Medulla oblongata (tissue), 1 donor: ENCODE measurements around the gene AZIN2.
"Not testable (repeated sequence)": the region's sequence is repeated elsewhere in the genome, so short reads cannot be mapped to it uniquely, and the experiment has no call there.

ENCODE experiments used
- DNase-seq: peaks from one replicate; pipeline ENCODE4 v3.0.0-alpha.2; 2015; ENCODE audit errors: extremely low spot score

The AZIN2 gene

GRCh38 chr1:33057095-33057494 is 23.9 kb upstream of the AZIN2 start:
- DNase-seq, result no peak

DNA sequence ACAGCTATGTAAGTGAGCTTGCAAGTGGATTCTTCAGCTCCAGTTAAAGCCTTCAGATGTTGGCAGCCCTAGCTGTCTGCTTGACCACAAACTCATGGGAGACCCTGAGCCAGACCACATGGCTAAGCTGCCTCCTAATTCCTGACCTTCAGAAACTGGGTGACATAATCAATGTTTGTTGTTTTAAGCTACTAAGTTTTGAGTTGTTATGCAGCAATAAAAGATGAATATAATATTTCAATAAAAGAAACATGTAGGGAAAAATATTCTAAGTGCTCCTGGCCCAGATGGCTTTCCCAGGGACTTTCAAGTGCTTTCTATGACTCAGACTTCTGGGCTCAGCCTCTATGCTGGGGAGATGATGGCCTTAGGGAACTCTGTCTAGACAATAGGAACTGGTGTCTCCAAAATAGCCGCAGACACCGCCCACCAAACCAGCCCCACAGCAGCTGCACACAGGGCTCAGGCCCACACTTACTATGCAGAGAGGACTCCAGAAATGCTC is 20.3 kb upstream of the AZIN2 start:
- DNase-seq, result peak; percentile 83

- DNase-seq, result peak; percentile 69
Observed at GRCh38 chr1:33061834-33062233, 19.1 kb upstream of the AZIN2 start.

- not testable (repeated sequence) for DNase-seq
Observed at GRCh38 chr1:33064284-33064683, 16.7 kb upstream of the AZIN2 start.

DNA sequence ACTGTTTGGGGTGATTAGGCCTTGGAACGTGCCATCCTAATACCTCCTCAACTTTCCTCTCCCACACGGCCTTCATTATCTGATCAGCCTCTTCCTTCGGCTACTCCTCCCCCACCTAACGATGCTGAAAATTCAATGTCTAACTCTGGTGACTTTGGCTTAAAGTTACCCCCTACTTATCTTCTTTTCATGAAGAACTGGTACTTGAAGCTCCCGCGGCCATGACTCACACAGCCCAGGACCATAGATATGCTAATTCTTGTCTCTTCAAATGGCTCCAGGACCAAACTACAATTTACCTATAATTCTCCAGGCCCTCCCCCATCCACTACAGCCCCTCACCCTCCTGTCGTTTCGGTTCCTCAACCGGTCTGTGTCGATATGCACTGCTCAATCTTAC is 15.7 kb upstream of the AZIN2 start:
- DNase-seq, result no peak

DNA sequence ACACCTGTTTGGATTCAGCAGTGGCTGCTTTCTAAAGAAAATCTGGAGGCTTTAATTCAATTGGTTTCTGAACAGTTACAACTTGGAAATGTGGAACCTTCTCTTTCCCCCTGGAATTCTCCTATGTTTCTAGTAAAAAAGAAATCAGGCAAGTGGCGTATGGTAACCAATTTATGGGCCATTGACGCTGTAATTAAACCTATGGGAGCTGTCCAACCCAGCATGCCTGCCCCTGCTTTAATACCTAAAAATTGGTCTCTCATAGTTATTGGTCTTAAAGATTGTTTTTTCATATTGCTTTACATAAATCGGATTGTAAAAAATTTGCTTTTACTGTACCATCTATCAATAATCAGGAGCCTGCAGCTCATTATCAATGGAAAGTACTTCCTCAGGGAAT is 14.5 kb upstream of the AZIN2 start:
- not testable (repeated sequence) for DNase-seq

DNA sequence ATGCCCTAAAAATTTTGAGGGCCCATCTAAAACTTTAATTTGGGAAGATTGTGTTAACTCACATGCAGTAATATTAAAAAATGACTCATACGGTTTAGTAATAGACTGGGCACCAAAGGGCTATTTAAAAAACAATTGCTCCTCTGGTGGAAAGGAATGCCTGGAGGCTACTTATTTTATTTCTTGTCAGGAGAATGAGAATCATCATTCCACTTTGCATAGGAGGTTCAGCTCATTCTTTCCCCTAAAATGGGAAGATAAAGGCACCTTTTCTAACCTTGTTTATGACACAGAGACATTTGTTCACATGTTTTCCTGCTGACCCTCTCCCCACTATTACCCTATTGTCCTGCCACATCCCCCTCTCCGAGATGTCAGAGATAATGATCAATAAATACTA is 12.8 kb upstream of the AZIN2 start:
- not testable (repeated sequence) for DNase-seq

- no peak for DNase-seq
Observed at GRCh38 chr1:33070628-33071027, 10.3 kb upstream of the AZIN2 start.

- DNase-seq, result no peak
Observed at GRCh38 chr1:33072707-33073106, 8.2 kb upstream of the AZIN2 start.

DNA sequence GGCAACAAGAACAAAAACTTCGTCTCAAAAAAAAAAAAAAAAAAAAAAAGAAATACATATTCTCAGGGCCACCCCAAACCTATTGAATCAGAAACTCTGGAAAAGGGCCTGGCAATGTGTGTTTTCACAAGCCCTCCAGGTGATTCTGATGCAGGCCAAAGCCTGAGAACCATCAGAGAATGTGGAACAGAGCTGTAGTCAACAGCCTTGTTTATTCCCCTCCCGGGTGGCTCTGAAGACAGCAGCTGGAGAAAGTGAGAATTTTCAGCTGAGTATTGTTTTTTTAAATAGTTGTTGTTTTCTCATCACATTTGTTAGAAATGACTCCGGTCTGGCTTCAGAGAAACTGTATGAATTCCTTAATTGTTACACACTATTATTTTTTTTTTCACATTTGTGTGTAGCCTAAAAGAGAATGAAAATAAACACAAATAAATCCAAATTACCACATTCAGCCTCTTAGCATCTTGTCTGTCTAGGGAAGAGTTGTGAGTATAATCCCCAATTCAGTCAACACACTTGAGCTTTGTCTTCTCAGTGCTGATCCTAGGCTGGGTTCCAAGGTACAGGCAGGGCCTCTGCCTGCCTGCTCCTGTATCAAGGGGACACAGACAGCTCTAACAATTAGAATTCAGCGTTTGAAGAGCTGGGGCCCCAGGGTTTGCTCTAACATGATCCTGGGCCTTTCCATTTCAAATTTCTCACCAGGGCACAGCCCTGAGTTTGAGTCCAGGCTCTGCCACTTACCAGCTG is 6.6 kb upstream of the AZIN2 start:
- DNase-seq, result peak; percentile 96

GRCh38 chr1:33078030-33078591 is 2.8 kb upstream of the AZIN2 start:
- peak; percentile 39 for DNase-seq

- no peak for DNase-seq
Observed at GRCh38 chr1:33080373-33080772, 580 bp upstream of the AZIN2 start.

DNA sequence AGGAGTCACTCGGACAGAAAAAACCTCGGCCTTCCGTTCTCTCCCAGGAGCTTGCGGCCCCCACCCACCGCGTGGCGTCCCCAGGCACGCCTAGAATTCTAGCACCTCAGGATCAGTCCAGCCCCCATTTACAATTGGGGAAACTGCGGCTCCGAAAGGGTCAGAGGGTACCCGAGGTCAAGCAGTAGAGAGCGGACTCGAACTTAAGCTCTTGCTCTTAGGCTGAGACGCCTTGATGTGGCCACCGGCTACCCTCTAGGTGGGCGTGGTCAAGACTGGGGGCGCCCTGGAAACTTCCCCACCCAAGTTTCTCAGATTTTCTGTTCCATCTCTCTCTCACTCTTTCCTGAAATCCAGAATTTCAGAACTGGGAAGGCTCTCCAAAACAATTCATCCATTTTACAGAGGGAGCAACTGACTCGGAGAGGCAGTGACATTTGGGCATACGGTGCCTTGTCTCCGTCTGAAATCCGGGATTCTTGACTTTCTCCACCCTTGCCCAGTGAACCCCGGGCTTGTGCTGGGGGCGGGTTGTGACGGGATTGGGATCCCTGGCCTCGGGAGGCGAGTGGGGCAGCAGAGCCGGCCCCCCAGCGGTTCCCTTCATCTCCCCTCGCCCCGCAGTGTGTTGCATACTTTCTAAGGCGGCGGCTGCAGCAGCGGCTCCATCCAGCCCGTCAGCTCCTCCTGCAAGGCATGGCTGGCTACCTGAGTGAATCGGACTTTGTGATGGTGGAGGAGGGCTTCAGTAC is 777 bp downstream of the AZIN2 start:
- peak; percentile 22 for DNase-seq

- no peak for DNase-seq
Observed at GRCh38 chr1:33082575-33083108, 1.7 kb downstream of the AZIN2 start.

- DNase-seq, result no peak
Observed at GRCh38 chr1:33085332-33085731, 4.4 kb downstream of the AZIN2 start.

DNA sequence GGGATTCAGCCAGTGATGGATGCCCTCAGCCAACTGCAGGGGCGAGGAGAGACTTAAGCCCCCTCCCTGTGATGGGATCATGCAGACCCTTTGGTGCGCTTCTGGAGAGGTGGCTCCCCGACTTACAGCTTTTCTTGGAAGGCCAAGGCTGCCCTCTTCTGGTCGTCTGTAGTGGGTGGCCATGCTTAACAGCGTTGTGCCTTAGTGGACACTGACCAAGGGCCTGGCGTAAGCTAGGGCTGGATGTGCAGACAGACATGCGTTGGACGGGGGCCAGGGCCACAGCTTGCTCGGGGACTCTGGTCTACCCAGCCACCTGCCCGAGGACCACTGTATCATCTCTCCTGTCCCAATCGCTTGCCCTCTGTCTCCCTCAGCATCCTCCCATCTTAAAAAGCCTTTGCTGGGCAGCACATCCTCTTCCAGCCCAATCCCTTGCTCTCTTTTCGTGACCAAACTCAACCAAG is 5.5 kb downstream of the AZIN2 start:
- peak; percentile 96 for DNase-seq

GRCh38 chr1:33087677-33088076 is 6.7 kb downstream of the AZIN2 start:
- no peak for DNase-seq

DNA sequence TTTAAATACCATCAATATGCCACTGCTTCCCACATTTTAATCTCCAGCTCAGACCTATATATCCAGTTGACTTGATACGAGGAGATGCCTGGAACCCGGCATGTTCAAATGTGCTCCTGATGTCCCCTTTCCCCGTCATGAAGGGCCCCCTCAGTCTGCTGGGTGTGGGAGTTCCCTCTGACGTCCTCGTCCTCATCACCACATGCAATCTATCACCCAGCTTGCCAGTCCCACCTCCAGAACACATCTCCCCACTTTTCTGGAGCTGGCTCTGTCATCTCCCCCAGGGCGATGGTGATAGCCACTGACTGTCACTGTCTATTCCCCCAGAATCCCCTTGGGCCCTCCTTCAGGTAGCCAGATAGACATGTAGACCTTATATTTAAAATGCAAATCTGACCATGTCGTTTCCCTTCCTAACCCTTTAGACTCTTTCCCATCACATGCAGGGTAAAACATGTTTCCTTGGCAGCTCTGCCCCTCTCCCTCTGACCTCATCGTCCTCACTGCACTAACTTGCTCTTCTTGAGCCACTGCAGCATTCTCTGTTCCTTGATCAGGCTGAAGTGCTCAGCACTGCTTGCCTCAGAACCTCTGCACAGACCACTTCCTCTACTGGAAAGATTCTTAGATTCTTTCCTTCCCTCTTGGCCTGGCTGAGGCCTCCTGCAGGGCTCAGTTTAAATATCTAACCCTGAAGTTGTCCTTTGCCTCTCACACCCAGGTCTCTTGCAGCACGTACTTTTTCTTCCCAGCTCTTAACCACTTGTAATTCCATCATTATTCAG is 7.4 kb downstream of the AZIN2 start:
- DNase-seq, result peak; percentile 44

- no peak for DNase-seq
Observed at GRCh38 chr1:33089457-33089856, 8.5 kb downstream of the AZIN2 start.

GRCh38 chr1:33092438-33092837 is 11.5 kb downstream of the AZIN2 start:
- DNase-seq, result no peak

- DNase-seq, result no peak
Observed at GRCh38 chr1:33093004-33093403, 12.1 kb downstream of the AZIN2 start.

- no peak for DNase-seq
Observed at GRCh38 chr1:33094486-33094885, 13.5 kb downstream of the AZIN2 start.
